H1 (cell line): Measurements from ENCODE around the gene AGER. TPM values are rescaled to one million over a fixed set of nuclear protein-coding genes. Genes with fewer than 3 reads are reported as not detected.

Experiments used
- ASH2L ChIP-seq: fragments of 200-600, 300-600 bp; sonication (generic); IDR thresholded peaks from one replicate; pipeline ENCODE4 v1.7.1; 2017; ENCODE audit warnings: low read length
- BACH1 ChIP-seq: IDR thresholded peaks from 2 replicates; pipeline ENCODE4 v1.6.1; 2012; ENCODE audit warnings: low read length, improper control_type of control experiment
- CBX8 ChIP-seq: fragments of 300-800, 300-1000 bp; sonication (generic); IDR thresholded peaks from 2 replicates; pipeline ENCODE4 v1.7.1; 2016; ENCODE audit warnings: low read depth, low read length, borderline replicate concordance
- CEBPB ChIP-seq: IDR thresholded peaks from 2 replicates; pipeline ENCODE4 v1.6.1; 2012; ENCODE audit warnings: low read depth, low read length
- CHD1 ChIP-seq: IDR thresholded peaks from 2 replicates; pipeline ENCODE4 v1.6.1; 2012; ENCODE audit warnings: low read depth, low read length, improper control_type of control experiment
- CHD2 ChIP-seq: IDR thresholded peaks from 2 replicates; pipeline ENCODE4 v1.6.1; 2012; ENCODE audit warnings: low read length, improper control_type of control experiment
- CTBP2 ChIP-seq: IDR thresholded peaks from 2 replicates; pipeline ENCODE4 v1.7.0; 2011; ENCODE audit warnings: borderline replicate concordance, mild to moderate bottlenecking, moderate library complexity, mixed read lengths, low read length; ENCODE audit not compliant: insufficient read depth, insufficient read length
- EGR1 ChIP-seq: IDR thresholded peaks from 2 replicates; pipeline ENCODE4 v1.6.1; 2011; ENCODE audit warnings: low read depth, low read length, borderline replicate concordance
- EZH2 ChIP-seq: fragments of 200-600 bp; sonication (generic); IDR thresholded peaks from 2 replicates; pipeline ENCODE4 v1.7.1; 2012; ENCODE audit warnings: low read depth, mild to moderate bottlenecking, moderate library complexity, low read length, inconsistent platforms; ENCODE audit not compliant: severe bottlenecking
- FOSL1 ChIP-seq: IDR thresholded peaks from 2 replicates; pipeline ENCODE4 v1.6.1; 2011; ENCODE audit warnings: mild to moderate bottlenecking, low read depth, low read length, moderate library complexity; ENCODE audit not compliant: insufficient read depth
- GTF2F1 ChIP-seq: IDR thresholded peaks from 2 replicates; pipeline ENCODE4 v1.6.1; 2012; ENCODE audit warnings: low read depth, low read length, improper control_type of control experiment, borderline replicate concordance
- KDM1A ChIP-seq: fragments of 200-600, 300-600 bp; sonication (generic); IDR thresholded peaks from 2 replicates; pipeline ENCODE4 v1.7.1; 2016; ENCODE audit warnings: mild to moderate bottlenecking, low read length, borderline replicate concordance
- KDM4A ChIP-seq: IDR thresholded peaks from one replicate; pipeline ENCODE4 v1.7.1; 2012; ENCODE audit warnings: low read depth, mild to moderate bottlenecking, moderate library complexity, low read length, inconsistent platforms; ENCODE audit not compliant: severe bottlenecking
- KDM5A ChIP-seq: fragments of 200-600 bp; IDR thresholded peaks from 2 replicates; pipeline ENCODE4 v1.7.1; 2012; ENCODE audit warnings: mild to moderate bottlenecking, low read length, inconsistent platforms, mixed read lengths
- NRF1 ChIP-seq: IDR thresholded peaks from 2 replicates; pipeline ENCODE4 v1.6.1; 2011; ENCODE audit warnings: mild to moderate bottlenecking, low read depth, low read length, improper control_type of control experiment
- PHF8 ChIP-seq: fragments of 200-600 bp; sonication (generic); conservative IDR thresholded peaks from 2 replicates; pipeline ENCODE4 v1.7.1; 2012; ENCODE audit warnings: low read depth, mild to moderate bottlenecking, inconsistent platforms, low read length, moderate library complexity
- RBBP5 ChIP-seq: IDR thresholded peaks from 2 replicates; pipeline ENCODE4 v1.7.1; 2012; ENCODE audit warnings: low read depth, mild to moderate bottlenecking, inconsistent platforms, low read length, moderate library complexity, borderline replicate concordance
- RNF2 ChIP-seq: fragments of 200-900, 300-1000 bp; sonication (generic); IDR thresholded peaks from 2 replicates; pipeline ENCODE4 v1.7.1; 2016; ENCODE audit warnings: borderline replicate concordance, low read depth, mild to moderate bottlenecking, antibody characterized with exemption, low read length; ENCODE audit not compliant: poor library complexity, severe bottlenecking; ENCODE audit errors: missing control alignments
- SIN3A ChIP-seq, 2 experiments: IDR thresholded peaks in 1 of 2; conservative IDR thresholded peaks in 1 of 2; 2 replicates each; pipeline ENCODE4 v1.6.1; 2011 to 2012; ENCODE audit warnings: low read length in 2 of 2, improper control_type of control experiment in 1 of 2, low read depth in 1 of 2, mild to moderate bottlenecking in 1 of 2
- SIRT6 ChIP-seq: IDR thresholded peaks from one replicate; pipeline ENCODE4 v1.7.1; 2012; ENCODE audit warnings: low read length, inconsistent platforms
- SP1 ChIP-seq: IDR thresholded peaks from 2 replicates; pipeline ENCODE4 v1.6.1; 2011; ENCODE audit warnings: low read depth, low read length
- TCF12 ChIP-seq: IDR thresholded peaks from 2 replicates; pipeline ENCODE4 v1.6.1; 2011; ENCODE audit warnings: low read depth, mild to moderate bottlenecking, low read length
- USF2 ChIP-seq: IDR thresholded peaks from 2 replicates; pipeline ENCODE4 v1.6.1; 2011; ENCODE audit warnings: low read length, improper control_type of control experiment
- polyA plus RNA-seq, 7 experiments: library from polyadenylated mRNA; depleted of rRNA in 3 of 7; stranded (reverse) in 5 of 7; unstranded in 2 of 7; fragments of >200 nt in 5 of 7; fragments of 200-250 nt in 2 of 7; gene quantifications; 1 replicate in 5 of 7; 2 replicates in 1 of 7; 4 replicates in 1 of 7; pipeline versions ENCODE4 v1.2.1 to v1.2.3, GENCODE V29; 2011 to 2013; ENCODE audit warnings: missing spikeins in 2 of 7, mixed read lengths in 2 of 7
- total RNA-seq: library from RNA; stranded (reverse); fragmentation: NEBNext Ultra II Directional; extraction: Animal tissue kit (Norgen Biotek cat#: 25700); gene quantifications from 2 replicates; pipeline ENCODE4 v1.2.1, GENCODE V29; 2021

AGER gene
- total and polyA plus RNA-seq, 2 of the 8 experiments (the other 6 are each of a cell fraction or from before 2014, with no cell fraction given), result 3.8 to 10.9 TPM

- TF ChIP-seq USF2 (no peak), KDM4A (no peak), SIRT6 (no peak), PHF8 (no peak), KDM1A (no peak), SP1 (no peak), EGR1 (no peak), ASH2L (no peak), SIN3A (conservative IDR thresholded peaks at IDR 0.05 in 1 of 2, IDR thresholded peaks at IDR 0.05 in 1 of 2; ENCODE audit: low read depth in 1 of 2, low read length in 2 of 2) (0 out of 4 replicates have a peak, but pooled peaks of 1 of the 2 experiments have one; percentile 45), CTBP2 (no peak), BACH1 (peak; percentile 50; the same call in 1 of the 2 replicates), TCF12 (no peak), GTF2F1 (no peak), CEBPB (no peak), CHD2 (no peak), KDM5A (no peak), RBBP5 (no peak), CHD1 (no peak), RNF2 (no peak), CBX8 (no peak), FOSL1 (no peak), EZH2 (no peak), NRF1 (no peak)
These were observed 17.5 kb downstream of the AGER start (continued) for GRCh38 chr6:32166411-32167061.
